IMR-90 (cell line): ENCODE results near the gene AP4M1. TPM values are rescaled to one million over a fixed set of nuclear protein-coding genes. Genes with fewer than 3 reads are reported as not detected.

Experiments used
- ATAC-seq: fragments of 200-7000 bp; cut with Tn5 transposase; 2 replicates; pipeline ENCODE4 v1.9.1; 2020; ENCODE audit warnings: low read depth, mild to moderate bottlenecking, moderate library complexity
- BruUV-seq: library from RNA; stranded (reverse); fragments of 400-500 nt; replicated peaks from 2 replicates; lab custom pipeline; 2021; lab: Mats Ljungman, UMichigan
- CTCF ChIA-PET: fragments of 300-600 bp; formaldehyde crosslinking; extraction: SDS; loops from one replicate; lab custom pipeline; 2021; ENCODE audit warnings: antibody characterized with exemption; lab: Yijun Ruan, JAX
- POLR2A ChIA-PET: fragments of 300-600 bp; sonication (Branson Sonifier 250); formaldehyde crosslinking; loops from one replicate; lab custom pipeline; 2022; ENCODE audit warnings: antibody characterized with exemption; ENCODE audit not compliant: unreplicated experiment; lab: Charles Lee
- DNase-seq: peaks from one replicate; pipeline ENCODE4 v3.0.0; 2013
- H2AFZ ChIP-seq: replicated peaks from 2 replicates; pipeline ENCODE3; 2013; ENCODE audit warnings: low read length, mild to moderate bottlenecking; ENCODE audit not compliant: poor library complexity
- H2AK5ac ChIP-seq: 2 replicates; pipeline ENCODE4 v1.6.1; 2013; ENCODE audit warnings: low read depth, low read length, inconsistent platforms
- H2AK9ac ChIP-seq: replicated peaks from 2 replicates; pipeline ENCODE3; 2013; ENCODE audit warnings: mild to moderate bottlenecking, low read depth, low read length, moderate library complexity; ENCODE audit not compliant: poor library complexity
- H2BK120ac ChIP-seq: 2 replicates; pipeline ENCODE4 v1.6.1; 2013; ENCODE audit warnings: low read depth, low read length, inconsistent platforms
- H2BK15ac ChIP-seq: 3 replicates; pipeline ENCODE4 v1.6.1; 2013; ENCODE audit warnings: low read depth, low read length, inconsistent platforms
- H2BK20ac ChIP-seq: 2 replicates; pipeline ENCODE4 v1.6.1; 2013; ENCODE audit warnings: low read depth, mild to moderate bottlenecking, inconsistent platforms, low read length, moderate library complexity
- H2BK5ac ChIP-seq: 2 replicates; pipeline ENCODE4 v1.6.1; 2013; ENCODE audit warnings: mild to moderate bottlenecking, low read depth, low read length, inconsistent platforms; ENCODE audit not compliant: poor library complexity, severe bottlenecking
- H3K14ac ChIP-seq: replicated peaks from 2 replicates; pipeline ENCODE4 v1.6.1; 2013; ENCODE audit warnings: low read depth, low read length, inconsistent platforms
- H3K18ac ChIP-seq: 2 replicates; pipeline ENCODE4 v1.6.1; 2013; ENCODE audit warnings: low read depth, low read length, control low read depth
- H3K23ac ChIP-seq: 2 replicates; pipeline ENCODE4 v1.6.1; 2013; ENCODE audit warnings: low read depth, low read length, inconsistent platforms
- H3K27ac ChIP-seq: 2 replicates; pipeline ENCODE4 v1.5.1; 2013; ENCODE audit warnings: mild to moderate bottlenecking, control low read depth, low read length; ENCODE audit not compliant: insufficient read depth
- H3K27me3 ChIP-seq: 2 replicates; pipeline ENCODE4 v1.6.1; 2013; ENCODE audit warnings: low read length; ENCODE audit not compliant: control insufficient read depth, insufficient read depth
- H3K36me3 ChIP-seq: 2 replicates; pipeline ENCODE4 v1.6.1; 2013; ENCODE audit warnings: low read length, mixed read lengths; ENCODE audit not compliant: control insufficient read depth, insufficient read depth
- H3K4ac ChIP-seq: 2 replicates; pipeline ENCODE4 v1.6.1; 2013; ENCODE audit warnings: low read depth, low read length, inconsistent platforms
- H3K4me1 ChIP-seq: 2 replicates; pipeline ENCODE4 v1.6.1; 2013; ENCODE audit warnings: low read length, mixed read lengths; ENCODE audit not compliant: control insufficient read depth, insufficient read depth
- H3K4me2 ChIP-seq: 2 replicates; pipeline ENCODE4 v1.6.1; 2013; ENCODE audit warnings: low read depth, mild to moderate bottlenecking, control low read depth, low read length, moderate library complexity
- H3K4me3 ChIP-seq: 2 replicates; pipeline ENCODE4 v1.5.1; 2013; ENCODE audit warnings: low read depth, mild to moderate bottlenecking, control low read depth, low read length, moderate library complexity; ENCODE audit not compliant: insufficient read depth
- H3K56ac ChIP-seq: 2 replicates; pipeline ENCODE4 v1.6.1; 2013; ENCODE audit warnings: low read length, inconsistent platforms; ENCODE audit not compliant: insufficient read depth; ENCODE audit errors: extremely low read depth
- H3K79me1 ChIP-seq, 2 experiments: 2 replicates each; pipeline ENCODE4 v1.6.1; 2013; ENCODE audit warnings: low read length in 2 of 2, inconsistent platforms in 1 of 2, low read depth in 1 of 2
- H3K9ac ChIP-seq: 2 replicates; pipeline ENCODE4 v1.6.1; 2013; ENCODE audit warnings: low read depth, low read length, control low read depth
- H3K9me1 ChIP-seq: 2 replicates; pipeline ENCODE4 v1.6.1; 2013; ENCODE audit warnings: low read length, inconsistent platforms; ENCODE audit not compliant: insufficient read depth
- H3K9me3 ChIP-seq: 2 replicates; pipeline ENCODE4 v1.6.1; 2013; ENCODE audit warnings: low read length; ENCODE audit not compliant: control insufficient read depth, insufficient read depth
- H4K20me1 ChIP-seq: 2 replicates; pipeline ENCODE4 v1.6.1; 2013; ENCODE audit warnings: low read length, inconsistent platforms; ENCODE audit not compliant: insufficient read depth
- H4K5ac ChIP-seq: 2 replicates; pipeline ENCODE4 v1.6.1; 2013; ENCODE audit warnings: mild to moderate bottlenecking, low read depth, low read length, control low read depth
- H4K8ac ChIP-seq, 2 experiments: 2 replicates each; pipeline ENCODE4 v1.6.1; 2013; ENCODE audit warnings: low read depth in 2 of 2, low read length in 2 of 2, control low read depth in 1 of 2, inconsistent platforms in 1 of 2
- H4K91ac ChIP-seq: 2 replicates; pipeline ENCODE4 v1.6.1; 2013; ENCODE audit warnings: low read depth, low read length, inconsistent platforms; ENCODE audit not compliant: insufficient read depth
- MAZ ChIP-seq: IDR thresholded peaks from 2 replicates; pipeline ENCODE4 v1.6.1; 2012; ENCODE audit warnings: low read depth, mild to moderate bottlenecking, low read length, improper control_type of control experiment, moderate library complexity, borderline replicate concordance
- NFE2L2 ChIP-seq: fragments of 150-350 bp; IDR thresholded peaks from 2 replicates; pipeline ENCODE4 v1.6.1; 2016; ENCODE audit warnings: low read depth, mild to moderate bottlenecking, low read length
- POLR2A ChIP-seq: IDR thresholded peaks from 2 replicates; pipeline ENCODE4 v1.6.1; 2012; ENCODE audit warnings: mild to moderate bottlenecking, low read depth, low read length
- RCOR1 ChIP-seq: IDR thresholded peaks from 2 replicates; pipeline ENCODE4 v1.6.1; 2012; ENCODE audit warnings: mild to moderate bottlenecking, low read length, improper control_type of control experiment; ENCODE audit not compliant: insufficient replicate concordance
- WGBS, 2 experiments: methylation state at CpG; one replicate each; pipeline versions ENCODE4 v1.1.5 to v1.1.7; 2013; ENCODE audit warnings: missing lambda C conversion rate in 2 of 2; ENCODE audit not compliant: insufficient read length in 1 of 2; ENCODE audit errors: extremely low coverage in 2 of 2; 5-methylcytosine and 5-hydroxymethylcytosine counted together
- dilution Hi-C: fragments of 300-500 bp; cut with HindIII; formaldehyde crosslinking; loops from one replicate; pipeline ENCODE4 v1.14.3; 2018; ENCODE audit warnings: low sequenced_read_pairs; ENCODE audit not compliant: unreplicated experiment
- in situ Hi-C: fragments of 300-500 bp; cut with MboI; formaldehyde crosslinking; loops from 3 replicates; pipeline ENCODE4 v1.14.3; 2019; ENCODE audit warnings: low sequenced_read_pairs, inconsistent platforms, mixed read lengths
- intact Hi-C: fragments of 100-400 bp; cut with micrococcal nuclease; formaldehyde crosslinking; loops from 2 replicates; pipeline ENCODE4 v1.10.0; 2022
- polyA plus RNA-seq, 3 experiments: library from polyadenylated mRNA; depleted of rRNA; stranded (reverse); fragments of >200 nt; gene quantifications; 2 replicates each; pipeline ENCODE4 v1.2.3, GENCODE V29; 2012; ENCODE audit warnings: low replicate concordance in 1 of 3
- total RNA-seq: library from RNA; depleted of rRNA; stranded (reverse); fragments of >200 nt; gene quantifications from 2 replicates; pipeline ENCODE4 v1.2.3, GENCODE V29; 2012

AP4M1 gene
- total and polyA plus RNA-seq, 2 of the 4 experiments (the other 2 are of a cell fraction): 21.1 to 21.4 TPM

- Histone ChIP-seq H3K4me1 (peaks cover 18% of the 10 kb centered on the region), H2BK5ac (peak overlapping the region; percentile 92), H3K56ac (peak overlapping the region; percentile 96), H3K27ac (peak overlapping the region; percentile 100), H3K36me3 (peaks cover 41% of the 10 kb centered on the region), H4K5ac (peak overlapping the region; percentile 95), H3K18ac (peak overlapping the region; percentile 39), H4K91ac (peak overlapping the region; percentile 96), H2BK15ac (peak overlapping the region; percentile 95; the same call in 2 of the 3 replicates), H3K23ac (peak overlapping the region; percentile 99), H3K9ac (peak overlapping the region; percentile 100), H2BK120ac (peak overlapping the region; percentile 91), H3K4ac (peak overlapping the region; percentile 99), H3K4me3 (peak overlapping the region; percentile 97), H3K79me1 (peaks cover 27 to 58% of the 10 kb centered on the region in 2 experiments), H3K9me1 (peaks cover 13% of the 10 kb centered on the region), H4K8ac (peak overlapping the region; percentile 97), H2AK5ac (peak overlapping the region; percentile 98), H2AK9ac (peak overlapping the region; percentile 98), H3K9me3 (no peaks in the 10 kb centered on the region), H3K14ac (peak overlapping the region; percentile 99), H3K27me3 (no peaks in the 10 kb centered on the region), H2BK20ac (peak overlapping the region; percentile 54; the same call in 1 of the 2 replicates), H3K4me2 (peak overlapping the region; percentile 97), H4K20me1 (peaks cover 15% of the 10 kb centered on the region; the same call in 1 of the 2 replicates), H2AFZ (peak overlapping the region; percentile 92)
- ChIA-PET POLR2A (interaction anchor here (0.5 to 1.1 kb wide), 2 partner anchors 12 to 374 kb away, joined by 5 to 7 read pairs; no protein-coding TSS in a partner anchor), CTCF (interaction anchor here (0.7 to 1.6 kb wide), 3 partner anchors 11 to 58 kb away, joined by 5 read pairs; no protein-coding TSS in a partner anchor)
- DNase-seq (peak; percentile 47), ATAC-seq (peak; percentile 5; the same call in 1 of the 2 replicates)
- dilution Hi-C loops (no loop called here), intact Hi-C loops (loop anchor here (1.0 kb wide), 1 partner anchor 11 kb away; no protein-coding TSS in a partner anchor), in situ Hi-C loops (no loop called here)
- BruUV-seq: no TSS peak
- WGBS, 2 experiments: 9% methylated on average over 1 of the region's 7 CpGs; no CpG with 5 or more reads in 1 of the 2 experiments
- TF ChIP-seq MAZ (no peak), POLR2A (no peak), NFE2L2 (no peak), RCOR1 (no peak)
Measured at GRCh38 chr7:100089458-100090196, 11.8 kb upstream of the AP4M1 start.
